Measurements from ENCODE around the gene NCMAP.
"Not testable (repeated sequence)": the region's sequence is repeated elsewhere in the genome, so short reads cannot be mapped to it uniquely, and the experiment has no call there.

NCMAP gene

GRCh38 chr1:24548070-24548469, 7.8 kb upstream of the NCMAP start:
- Histone ChIP-seq H2BK12ac (ENCODE audit: low read length) (no peak overlapping the region), H3K4me2 (ENCODE audit: low read length) (no peak overlapping the region), H3K23ac (ENCODE audit: low read length) (no peak overlapping the region), H3K9me3 (ENCODE audit: insufficient read depth, low read depth, low read length) (no peaks in the 10 kb centered on the region), H2BK5ac (ENCODE audit: low read depth, low read length, poor library complexity) (no peak overlapping the region), H3K36me3 (ENCODE audit: control insufficient read depth in 1 of 2, insufficient read depth in 2 of 2, low read length in 2 of 2) (no peaks in the 10 kb centered on the region), H3K9ac (ENCODE audit: low read length) (no peak overlapping the region), H3K14ac (ENCODE audit: low read length) (no peak overlapping the region), H4K12ac (ENCODE audit: low read depth, low read length) (no peak overlapping the region), H3K27me3 (ENCODE audit: insufficient read depth, low read length) (no peaks in the 10 kb centered on the region), H3K4me1 (ENCODE audit: control insufficient read depth in 1 of 2, insufficient read depth in 2 of 2, low read length in 2 of 2) (peaks cover 0 to 4% of the 10 kb centered on the region in 2 experiments), H4K91ac (ENCODE audit: low read depth, low read length) (no peak overlapping the region), H3K4me3 (ENCODE audit: low read depth, low read length) (no peak overlapping the region), H2BK120ac (ENCODE audit: insufficient read depth, low read length, poor library complexity) (no peak overlapping the region), H3K79me2 (ENCODE audit: control insufficient read depth, insufficient read depth, low read length, poor library complexity) (no peaks in the 10 kb centered on the region), H3K4ac (ENCODE audit: low read depth, low read length) (no peak overlapping the region), H3K18ac (ENCODE audit: low read length) (no peak overlapping the region), H4K8ac (ENCODE audit: low read depth, low read length) (no peak overlapping the region), H2AK5ac (ENCODE audit: low read length) (no peak overlapping the region), H3K27ac (ENCODE audit: low read depth, low read length) (no peak overlapping the region), H3K79me1 (ENCODE audit: low read length) (no peaks in the 10 kb centered on the region), H2AFZ (ENCODE audit: insufficient read depth, low read length, poor library complexity) (no peak overlapping the region)
- DNase-seq = no peak
- no CpG with 5 or more reads among the region's 3 CpGs for WGBS (ENCODE audit: extremely low coverage, insufficient coverage, insufficient read length)

GRCh38 chr1:24549210-24549609, 6.7 kb upstream of the NCMAP start:
- not testable (repeated sequence) for H2AFZ ChIP-seq (ENCODE audit: insufficient read depth, low read length, poor library complexity); H3K27me3 ChIP-seq (ENCODE audit: insufficient read depth, low read length); H2BK5ac ChIP-seq (ENCODE audit: low read depth, low read length, poor library complexity); H3K4me1 ChIP-seq (ENCODE audit: control insufficient read depth in 1 of 2, insufficient read depth in 2 of 2, low read length in 2 of 2); H4K8ac ChIP-seq (ENCODE audit: low read depth, low read length); H2AK5ac ChIP-seq (ENCODE audit: low read length); DNase-seq; H3K79me2 ChIP-seq (ENCODE audit: control insufficient read depth, insufficient read depth, low read length, poor library complexity); H3K4me2 ChIP-seq (ENCODE audit: low read length); H3K36me3 ChIP-seq (ENCODE audit: control insufficient read depth in 1 of 2, insufficient read depth in 2 of 2, low read length in 2 of 2); H2BK120ac ChIP-seq (ENCODE audit: insufficient read depth, low read length, poor library complexity); H4K91ac ChIP-seq (ENCODE audit: low read depth, low read length); H4K12ac ChIP-seq (ENCODE audit: low read depth, low read length); H3K14ac ChIP-seq (ENCODE audit: low read length); H3K4ac ChIP-seq (ENCODE audit: low read depth, low read length); H3K23ac ChIP-seq (ENCODE audit: low read length); H2BK12ac ChIP-seq (ENCODE audit: low read length); H3K9ac ChIP-seq (ENCODE audit: low read length); H3K4me3 ChIP-seq (ENCODE audit: low read depth, low read length); H3K79me1 ChIP-seq (ENCODE audit: low read length); H3K9me3 ChIP-seq (ENCODE audit: insufficient read depth, low read depth, low read length); H3K18ac ChIP-seq (ENCODE audit: low read length); H3K27ac ChIP-seq (ENCODE audit: low read depth, low read length)
- WGBS (ENCODE audit: extremely low coverage, insufficient coverage, insufficient read length) = no CpG with 5 or more reads among the region's 5 CpGs

GRCh38 chr1:24551290-24551959, 4.5 kb upstream of the NCMAP start:
- H4K91ac ChIP-seq (ENCODE audit: low read depth, low read length) = no peak overlapping the region
- H3K18ac ChIP-seq (ENCODE audit: low read length) = no peak overlapping the region
- H3K4me3 ChIP-seq (ENCODE audit: low read depth, low read length) = no peak overlapping the region
- no peak overlapping the region for H3K27ac ChIP-seq (ENCODE audit: low read depth, low read length)
- no peaks in the 10 kb centered on the region for H3K79me1 ChIP-seq (ENCODE audit: low read length)
- no peak for DNase-seq
- no peaks in the 10 kb centered on the region for H3K36me3 ChIP-seq (ENCODE audit: control insufficient read depth in 1 of 2, insufficient read depth in 2 of 2, low read length in 2 of 2)
- H3K4ac ChIP-seq (ENCODE audit: low read depth, low read length) = no peak overlapping the region
- H4K12ac ChIP-seq (ENCODE audit: low read depth, low read length) = no peak overlapping the region
- no peak overlapping the region for H3K4me2 ChIP-seq (ENCODE audit: low read length)
- peaks cover 4 to 5% of the 10 kb centered on the region in 2 experiments for H3K4me1 ChIP-seq (ENCODE audit: control insufficient read depth in 1 of 2, insufficient read depth in 2 of 2, low read length in 2 of 2)
- no CpG with 5 or more reads among the region's 13 CpGs for WGBS (ENCODE audit: extremely low coverage, insufficient coverage, insufficient read length)
- H4K8ac ChIP-seq (ENCODE audit: low read depth, low read length) = no peak overlapping the region
- H2BK5ac ChIP-seq (ENCODE audit: low read depth, low read length, poor library complexity) = no peak overlapping the region
- no peak overlapping the region for H3K9ac ChIP-seq (ENCODE audit: low read length)
- H3K79me2 ChIP-seq (ENCODE audit: control insufficient read depth, insufficient read depth, low read length, poor library complexity) = no peaks in the 10 kb centered on the region
- no peak overlapping the region for H2AK5ac ChIP-seq (ENCODE audit: low read length)
- H2AFZ ChIP-seq (ENCODE audit: insufficient read depth, low read length, poor library complexity) = no peak overlapping the region
- no peak overlapping the region for H3K23ac ChIP-seq (ENCODE audit: low read length)
- H2BK12ac ChIP-seq (ENCODE audit: low read length) = no peak overlapping the region
- no peak overlapping the region for H2BK120ac ChIP-seq (ENCODE audit: insufficient read depth, low read length, poor library complexity)
- H3K27me3 ChIP-seq (ENCODE audit: insufficient read depth, low read length) = peaks cover 11% of the 10 kb centered on the region
- no peaks in the 10 kb centered on the region for H3K9me3 ChIP-seq (ENCODE audit: insufficient read depth, low read depth, low read length)
- no peak overlapping the region for H3K14ac ChIP-seq (ENCODE audit: low read length)

GRCh38 chr1:24551960-24552571, 3.8 kb upstream of the NCMAP start:
- Histone ChIP-seq H3K79me2 (ENCODE audit: control insufficient read depth, insufficient read depth, low read length, poor library complexity) (no peaks in the 10 kb centered on the region), H3K4me2 (ENCODE audit: low read length) (no peak overlapping the region)

More at GRCh38 chr1:24551960-24552571, 3.8 kb upstream of the NCMAP start:
- H2AFZ ChIP-seq (ENCODE audit: insufficient read depth, low read length, poor library complexity) = no peak overlapping the region
- no peak overlapping the region for H3K18ac ChIP-seq (ENCODE audit: low read length)
- H3K36me3 ChIP-seq (ENCODE audit: control insufficient read depth in 1 of 2, insufficient read depth in 2 of 2, low read length in 2 of 2) = no peaks in the 10 kb centered on the region
- H4K12ac ChIP-seq (ENCODE audit: low read depth, low read length) = no peak overlapping the region
- H3K27ac ChIP-seq (ENCODE audit: low read depth, low read length) = no peak overlapping the region
- H3K14ac ChIP-seq (ENCODE audit: low read length) = no peak overlapping the region
- no peaks in the 10 kb centered on the region for H3K79me1 ChIP-seq (ENCODE audit: low read length)
- no peak overlapping the region for H2AK5ac ChIP-seq (ENCODE audit: low read length)
- no peak overlapping the region for H3K23ac ChIP-seq (ENCODE audit: low read length)
- no peak overlapping the region for H4K91ac ChIP-seq (ENCODE audit: low read depth, low read length)
- H3K4me1 ChIP-seq (ENCODE audit: control insufficient read depth in 1 of 2, insufficient read depth in 2 of 2, low read length in 2 of 2) = peaks cover 4 to 5% of the 10 kb centered on the region in 2 experiments
- no peak overlapping the region for H4K8ac ChIP-seq (ENCODE audit: low read depth, low read length)
- no peak overlapping the region for H3K4me3 ChIP-seq (ENCODE audit: low read depth, low read length)
- no CpG with 5 or more reads among the region's 10 CpGs for WGBS (ENCODE audit: extremely low coverage, insufficient coverage, insufficient read length)
- H3K9me3 ChIP-seq (ENCODE audit: insufficient read depth, low read depth, low read length) = no peaks in the 10 kb centered on the region
- no peak overlapping the region for H3K4ac ChIP-seq (ENCODE audit: low read depth, low read length)
- DNase-seq = no peak
- no peak overlapping the region for H2BK12ac ChIP-seq (ENCODE audit: low read length)
- H2BK120ac ChIP-seq (ENCODE audit: insufficient read depth, low read length, poor library complexity) = no peak overlapping the region
- no peak overlapping the region for H2BK5ac ChIP-seq (ENCODE audit: low read depth, low read length, poor library complexity)
- no peak overlapping the region for H3K9ac ChIP-seq (ENCODE audit: low read length)
- peaks cover 14% of the 10 kb centered on the region for H3K27me3 ChIP-seq (ENCODE audit: insufficient read depth, low read length)

Measured in trophoblast cell (in vitro differentiated cells and primary cell).